HUES48 (cell line): ENCODE results near the gene SPATA22.

Experiments used
- H3K27ac ChIP-seq: one replicate; pipeline ENCODE4 v1.7.0; 2013; ENCODE audit warnings: low read depth, low read length, inconsistent platforms
- H3K27me3 ChIP-seq: 2 replicates; pipeline ENCODE4 v1.6.1; 2013; ENCODE audit warnings: mild to moderate bottlenecking, low read length; ENCODE audit not compliant: control insufficient read depth, insufficient read depth
- H3K36me3 ChIP-seq: 2 replicates; pipeline ENCODE4 v1.6.1; 2013; ENCODE audit warnings: low read length; ENCODE audit not compliant: control insufficient read depth, insufficient read depth
- H3K4me1 ChIP-seq: 2 replicates; pipeline ENCODE4 v1.6.1; 2013; ENCODE audit warnings: mild to moderate bottlenecking, low read length; ENCODE audit not compliant: control insufficient read depth, insufficient read depth
- H3K4me3 ChIP-seq: 2 replicates; pipeline ENCODE4 v1.5.1; 2013; ENCODE audit warnings: mild to moderate bottlenecking, low read depth, low read length
- H3K9ac ChIP-seq: 2 replicates; pipeline ENCODE4 v1.6.1; 2013; ENCODE audit warnings: mild to moderate bottlenecking, low read depth, low read length, moderate library complexity
- H3K9me3 ChIP-seq: 2 replicates; pipeline ENCODE4 v1.6.1; 2013; ENCODE audit warnings: low read length; ENCODE audit not compliant: control insufficient read depth, insufficient read depth

Gene SPATA22

GRCh38 chr17:3505008-3505407, 33.4 kb upstream of the SPATA22 start:
- Histone ChIP-seq H3K36me3 (no peaks in the 10 kb centered on the region), H3K9ac (no peak overlapping the region), H3K27ac (no peak overlapping the region), H3K4me3 (no peak overlapping the region), H3K4me1 (peaks cover 2% of the 10 kb centered on the region; the same call in 1 of the 2 replicates), H3K9me3 (0 out of 2 replicates have a peak, but pooled peaks cover 4% of the 10 kb centered on the region), H3K27me3 (no peaks in the 10 kb centered on the region)

DNA sequence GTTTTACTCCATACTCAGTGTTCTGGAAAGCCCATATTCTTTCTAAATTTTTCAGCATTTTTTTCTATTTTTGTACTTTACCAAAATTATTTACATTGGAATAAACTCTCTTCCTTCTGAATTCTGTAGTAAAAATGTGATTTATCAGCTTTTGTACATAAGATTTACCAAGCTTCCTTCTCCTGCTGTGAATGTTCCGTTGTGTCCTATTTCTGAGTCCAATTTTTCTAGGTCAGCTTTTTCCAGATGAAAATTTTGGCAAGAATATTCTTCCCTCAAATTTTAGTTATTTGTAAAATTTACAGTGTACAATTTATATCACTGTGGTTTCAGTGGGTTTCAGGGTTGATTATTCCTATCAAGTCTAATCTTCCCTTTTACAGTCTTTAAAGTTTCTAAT, 31.7 kb upstream of the SPATA22 start:
- H3K27me3 ChIP-seq = no peaks in the 10 kb centered on the region
- 0 out of 2 replicates have a peak, but pooled peaks cover 4% of the 10 kb centered on the region for H3K9me3 ChIP-seq
- H3K27ac ChIP-seq = no peak overlapping the region
- H3K9ac ChIP-seq = no peak overlapping the region
- H3K4me1 ChIP-seq = peaks cover 7% of the 10 kb centered on the region; the same call in 1 of the 2 replicates
- H3K36me3 ChIP-seq = no peaks in the 10 kb centered on the region
- H3K4me3 ChIP-seq = no peak overlapping the region

DNA sequence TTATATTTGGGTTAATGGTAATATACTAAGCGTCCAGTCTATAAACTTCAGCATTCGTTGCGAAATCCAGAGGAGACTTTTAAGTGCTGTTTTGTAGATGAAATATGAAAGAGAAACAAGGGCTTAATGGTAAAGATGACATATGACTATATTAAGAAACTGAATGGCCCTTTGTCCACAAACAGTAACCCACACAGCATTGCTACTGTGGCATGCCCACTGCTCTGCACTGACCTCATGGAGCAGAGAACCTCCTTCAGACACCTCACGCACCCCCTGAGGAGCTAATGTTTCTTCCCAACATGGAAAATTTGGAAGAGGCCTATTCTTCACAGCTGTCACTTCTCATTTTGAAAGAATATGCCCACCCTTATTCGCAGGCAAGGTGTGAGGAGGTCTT, 30.8 kb upstream of the SPATA22 start:
- no peaks in the 10 kb centered on the region for H3K27me3 ChIP-seq
- no peaks in the 10 kb centered on the region for H3K36me3 ChIP-seq
- no peak overlapping the region for H3K4me3 ChIP-seq
- H3K9me3 ChIP-seq = 0 out of 2 replicates have a peak, but pooled peaks cover 4% of the 10 kb centered on the region
- no peak overlapping the region for H3K9ac ChIP-seq
- H3K27ac ChIP-seq = no peak overlapping the region
- peaks cover 10% of the 10 kb centered on the region; the same call in 1 of the 2 replicates for H3K4me1 ChIP-seq

DNA sequence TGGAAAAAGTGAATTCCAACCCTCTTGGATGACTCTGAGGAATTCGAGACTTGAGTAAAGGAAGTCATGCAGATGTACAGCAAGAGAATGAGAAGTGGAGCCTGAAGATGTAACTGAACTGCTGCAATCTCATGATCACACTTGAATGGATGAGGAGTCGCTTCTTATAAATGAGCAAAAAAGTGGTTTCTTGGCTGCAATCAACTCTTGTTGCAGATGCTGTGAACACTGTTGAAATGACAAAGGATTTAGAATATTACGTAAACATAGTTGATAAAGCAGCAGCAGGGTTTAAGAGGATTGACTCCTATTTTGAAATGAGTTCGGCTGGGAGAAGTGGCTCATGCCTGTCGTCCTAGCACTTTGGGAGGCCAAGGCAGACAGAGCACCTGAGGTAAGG, 29.7 kb upstream of the SPATA22 start:
- Histone ChIP-seq H3K9ac (no peak overlapping the region), H3K27ac (no peak overlapping the region), H3K4me3 (no peak overlapping the region), H3K4me1 (peaks cover 10% of the 10 kb centered on the region; the same call in 1 of the 2 replicates), H3K27me3 (no peaks in the 10 kb centered on the region), H3K36me3 (no peaks in the 10 kb centered on the region), H3K9me3 (0 out of 2 replicates have a peak, but pooled peaks cover 4% of the 10 kb centered on the region)

DNA sequence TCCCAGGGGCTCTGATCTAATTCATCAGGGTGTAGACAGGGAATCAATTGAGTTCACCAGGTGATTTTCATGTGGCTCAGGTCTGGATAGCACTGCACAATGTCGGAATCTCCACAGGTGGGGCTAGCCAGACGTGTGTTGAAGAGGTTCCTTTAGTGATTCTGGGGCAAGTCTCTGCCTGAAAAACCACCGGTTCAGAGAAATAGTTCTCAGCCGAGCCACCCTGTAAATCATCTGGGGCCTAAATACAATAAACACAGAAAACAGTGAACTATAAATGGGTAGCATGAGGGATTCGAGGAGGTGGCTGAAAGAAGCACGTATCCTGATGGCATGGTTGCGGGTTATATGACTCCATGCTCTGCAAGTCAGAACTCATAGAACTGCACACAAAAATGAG, 25.5 kb upstream of the SPATA22 start:
- no peak overlapping the region for H3K27ac ChIP-seq
- H3K27me3 ChIP-seq = no peaks in the 10 kb centered on the region
- no peak overlapping the region for H3K9ac ChIP-seq
- H3K4me1 ChIP-seq = peaks cover 10% of the 10 kb centered on the region; the same call in 1 of the 2 replicates
- 0 out of 2 replicates have a peak, but pooled peaks cover 4% of the 10 kb centered on the region for H3K9me3 ChIP-seq
- H3K4me3 ChIP-seq = no peak overlapping the region
- H3K36me3 ChIP-seq = no peaks in the 10 kb centered on the region

DNA sequence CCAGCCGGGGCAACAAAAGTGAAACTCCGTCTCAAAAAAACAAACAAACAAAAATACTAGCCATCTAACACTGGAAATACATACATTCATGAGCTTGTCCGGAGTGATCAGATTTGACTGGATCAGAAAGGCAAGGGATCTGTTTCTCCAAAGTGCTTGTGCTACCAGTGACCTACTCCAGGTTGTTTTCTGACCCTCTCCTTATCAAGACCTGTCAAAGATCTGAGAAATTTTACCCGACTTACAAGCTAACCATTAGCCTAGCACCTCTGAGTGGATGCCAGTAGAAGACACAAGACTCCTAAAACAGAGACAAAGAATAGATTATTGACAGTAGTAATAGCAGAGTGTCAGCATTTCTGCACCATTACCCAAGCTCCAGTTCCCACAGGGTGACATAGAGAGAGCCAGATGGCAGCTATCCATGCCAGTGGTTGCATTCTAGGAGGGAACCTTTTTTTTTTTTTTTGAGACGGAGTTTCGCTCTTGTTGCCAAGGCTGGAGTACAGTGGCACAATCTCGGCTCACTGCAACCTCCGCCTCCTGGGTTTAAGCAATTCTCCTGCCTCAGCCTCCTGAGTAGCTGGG, 14.0 kb upstream of the SPATA22 start:
- Histone ChIP-seq H3K9me3 (no peaks in the 10 kb centered on the region), H3K27ac (no peak overlapping the region), H3K36me3 (no peaks in the 10 kb centered on the region), H3K9ac (no peak overlapping the region), H3K27me3 (no peaks in the 10 kb centered on the region), H3K4me1 (peaks cover 48% of the 10 kb centered on the region), H3K4me3 (no peak overlapping the region)

- Histone ChIP-seq H3K27ac (no peak overlapping the region), H3K9me3 (no peaks in the 10 kb centered on the region), H3K9ac (no peak overlapping the region), H3K27me3 (no peaks in the 10 kb centered on the region), H3K4me3 (peak overlapping the region; percentile 12; the same call in 1 of the 2 replicates), H3K36me3 (no peaks in the 10 kb centered on the region), H3K4me1 (peaks cover 29% of the 10 kb centered on the region)
Measured at GRCh38 chr17:3482852-3483251, 11.2 kb upstream of the SPATA22 start.

DNA sequence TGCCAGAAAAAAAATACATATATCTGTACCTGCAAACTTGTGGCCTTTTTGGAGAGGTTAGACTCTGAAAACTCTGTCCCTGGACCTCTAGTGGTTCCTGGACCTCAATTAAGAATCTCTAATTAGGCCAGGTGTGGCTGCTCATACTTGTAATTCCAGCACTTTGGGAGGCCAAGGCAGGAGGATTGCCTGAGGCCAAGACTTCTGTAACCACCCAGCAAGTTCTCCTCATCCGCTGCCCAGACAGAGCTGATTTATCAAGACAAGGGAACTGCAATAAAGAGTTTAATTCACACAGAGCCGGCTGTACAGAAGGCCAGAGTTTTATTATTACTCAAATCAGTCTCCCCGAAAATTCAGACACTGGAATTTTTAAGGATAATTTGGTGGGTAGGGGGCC, 8.4 kb upstream of the SPATA22 start:
- H3K9me3 ChIP-seq = no peaks in the 10 kb centered on the region
- H3K36me3 ChIP-seq = no peaks in the 10 kb centered on the region
- H3K4me1 ChIP-seq = peaks cover 35% of the 10 kb centered on the region
- no peak overlapping the region for H3K27ac ChIP-seq
- no peaks in the 10 kb centered on the region for H3K27me3 ChIP-seq
- no peak overlapping the region for H3K9ac ChIP-seq
- no peak overlapping the region for H3K4me3 ChIP-seq

- H3K4me3 ChIP-seq = no peak within 1 kb of the TSS
- H3K27me3 ChIP-seq = no peaks in the 10 kb centered on the region
- H3K36me3 ChIP-seq = no peaks in the 10 kb centered on the region
- no peaks in the 10 kb centered on the region for H3K9me3 ChIP-seq
- no peak within 1 kb of the TSS for H3K27ac ChIP-seq
- H3K9ac ChIP-seq = no peak within 1 kb of the TSS
- H3K4me1 ChIP-seq = peaks cover 11% of the 10 kb centered on the region
Measured at GRCh38 chr17:3475812-3476610, 4.4 kb upstream of the SPATA22 start, which contains the start of gene ASPA. Gene ASPA (plus strand): TSS chr17:3475997. CDS start chr17:3476160, 163 bp downstream.

- no peak overlapping the region for H3K27ac ChIP-seq
- H3K9me3 ChIP-seq = no peaks in the 10 kb centered on the region
- H3K27me3 ChIP-seq = no peaks in the 10 kb centered on the region
Measured at GRCh38 chr17:3475251-3475685, 3.6 kb upstream of the SPATA22 start.

GRCh38 chr17:3474212-3474611, 2.6 kb upstream of the SPATA22 start:
- Histone ChIP-seq H3K4me1 (peaks cover 11% of the 10 kb centered on the region), H3K36me3 (no peaks in the 10 kb centered on the region), H3K4me3 (no peak overlapping the region)

More at GRCh38 chr17:3475251-3475685, 3.6 kb upstream of the SPATA22 start:
- no peak overlapping the region for H3K4me3 ChIP-seq
- peaks cover 11% of the 10 kb centered on the region for H3K4me1 ChIP-seq
- no peaks in the 10 kb centered on the region for H3K36me3 ChIP-seq
- H3K9ac ChIP-seq = no peak overlapping the region

More at GRCh38 chr17:3474212-3474611, 2.6 kb upstream of the SPATA22 start:
- no peak overlapping the region for H3K9ac ChIP-seq
- H3K27me3 ChIP-seq = no peaks in the 10 kb centered on the region
- H3K27ac ChIP-seq = peak overlapping the region; percentile 53
- no peaks in the 10 kb centered on the region for H3K9me3 ChIP-seq
